HCT116 (cell line): ENCODE measurements around the gene AMPD3. TPM values are rescaled to one million over a fixed set of nuclear protein-coding genes. Genes with fewer than 3 reads are reported as not detected.

Experiments
- ATAC-seq: fragments of 200-7000 bp; cut with Tn5 transposase; 2 replicates; pipeline ENCODE4 v1.9.1; 2020; ENCODE audit warnings: mild to moderate bottlenecking, moderate library complexity
- BruUV-seq: library from RNA; stranded (reverse); fragments of 400-500 nt; replicated peaks from 2 replicates; lab custom pipeline; 2021; lab: Mats Ljungman, UMichigan
- CTCF ChIA-PET: fragments of 300-600 bp; sonication (Branson Sonifier 250); formaldehyde crosslinking; loops from one replicate; lab custom pipeline; 2021; ENCODE audit warnings: antibody characterized with exemption; lab: Charles Lee
- POLR2A ChIA-PET: fragments of 300-600, 350-600 bp; sonication (Branson Sonifier 250); formaldehyde crosslinking; loops from one replicate; lab custom pipeline; 2021; ENCODE audit warnings: antibody characterized with exemption; lab: Charles Lee
- RAD21 ChIA-PET, 2 experiments: fragments of 300-600 bp; sonication (Branson Sonifier 250); formaldehyde crosslinking; loops; one replicate each; lab custom pipeline; 2023; ENCODE audit warnings: low total read pairs in 2 of 2; ENCODE audit not compliant: uncharacterized antibody in 2 of 2, unreplicated experiment in 2 of 2, low non-redundant PET in 1 of 2; lab: Charles Lee
- DNase-seq: peaks from one replicate; pipeline ENCODE4 v3.0.0-alpha.2; 2010; ENCODE audit warnings: low read depth, low spot score
- H2AFZ ChIP-seq: fragments of 200-600 bp; shearing (Covaris generic), sonication (generic); 2 replicates; pipeline ENCODE4 v1.6.1; 2017; ENCODE audit warnings: low read depth, mixed run types, mixed read lengths, antibody characterized with exemption, low read length; ENCODE audit not compliant: poor library complexity, severe bottlenecking
- H3K27ac ChIP-seq: 2 replicates; pipeline ENCODE4 v1.5.1; 2012; ENCODE audit warnings: low read depth, low read length
- H3K27me3 ChIP-seq: fragments of 200-600 bp; sonication (generic); 2 replicates; pipeline ENCODE4 v1.6.1; 2016; ENCODE audit warnings: mixed run types, low read length, mixed read lengths; ENCODE audit not compliant: insufficient read depth
- H3K36me3 ChIP-seq, 2 experiments: fragments of 200-500 bp in 1 of 2; fragments of 200-600 bp in 1 of 2; sonication (Bioruptor generic) in 1 of 2; sonication (generic) in 1 of 2; 2 replicates each; pipeline versions ENCODE4 v1.5.1 to v1.6.1; 2014 to 2016; ENCODE audit warnings: low read length in 2 of 2, inconsistent platforms in 1 of 2, mixed read lengths in 1 of 2, mixed run types in 1 of 2; ENCODE audit not compliant: insufficient read depth in 2 of 2, control insufficient read depth in 1 of 2
- H3K4me1 ChIP-seq, 2 experiments: fragments of 200-600 bp in 1 of 2; sonication (generic) in 1 of 2; 2 replicates each; pipeline versions ENCODE4 v1.5.1 to v1.6.1; 2012 to 2017; ENCODE audit warnings: low read length in 2 of 2, inconsistent platforms in 1 of 2, mild to moderate bottlenecking in 1 of 2, mixed read lengths in 1 of 2, mixed run types in 1 of 2, moderate library complexity in 1 of 2; ENCODE audit not compliant: insufficient read depth in 2 of 2, control insufficient read depth in 1 of 2
- H3K4me2 ChIP-seq: fragments of 200-600 bp; sonication (generic); 2 replicates; pipeline ENCODE4 v1.6.1; 2017; ENCODE audit warnings: mixed run types, low read length, mixed read lengths
- H3K4me3 ChIP-seq, 2 experiments: fragments of 200-600 bp in 1 of 2; sonication (generic) in 1 of 2; replicated peaks in 1 of 2; 2 replicates each; pipeline ENCODE4 v1.5.1; 2011 to 2016; ENCODE audit warnings: low read length in 2 of 2, control low read depth in 1 of 2, low read depth in 1 of 2, mild to moderate bottlenecking in 1 of 2, mixed read lengths in 1 of 2, mixed run types in 1 of 2
- H3K79me2 ChIP-seq: fragments of 200-600 bp; sonication (generic); 2 replicates; pipeline ENCODE4 v1.6.1; 2017; ENCODE audit warnings: mild to moderate bottlenecking, mixed run types, low read length, moderate library complexity, mixed read lengths; ENCODE audit not compliant: insufficient read depth
- H3K9ac ChIP-seq: fragments of 200-600 bp; sonication (generic); 2 replicates; pipeline ENCODE4 v1.6.1; 2016; ENCODE audit warnings: low read length, mixed read lengths
- H3K9me2 ChIP-seq: fragments of 200-600 bp; sonication (generic), shearing (Covaris generic); 2 replicates; pipeline ENCODE4 v1.6.1; 2017; ENCODE audit warnings: mixed run types, mild to moderate bottlenecking, moderate library complexity; ENCODE audit not compliant: insufficient read depth
- H3K9me3 ChIP-seq, 2 experiments: fragments of 200-500 bp in 1 of 2; fragments of 200-600 bp in 1 of 2; sonication (Bioruptor generic) in 1 of 2; sonication (generic) in 1 of 2; 2 replicates each; pipeline ENCODE4 v1.6.1; 2014 to 2017; ENCODE audit warnings: low read length in 2 of 2, mixed read lengths in 2 of 2, inconsistent platforms in 1 of 2, low read depth in 1 of 2, mild to moderate bottlenecking in 1 of 2, mixed run types in 1 of 2, moderate library complexity in 1 of 2; ENCODE audit not compliant: control insufficient read depth in 1 of 2, insufficient read depth in 1 of 2
- H4K20me1 ChIP-seq: fragments of 200-600 bp; sonication (generic), shearing (Covaris generic); 2 replicates; pipeline ENCODE4 v1.6.1; 2017; ENCODE audit warnings: mixed run types, mild to moderate bottlenecking, moderate library complexity; ENCODE audit not compliant: insufficient read depth
- CBX3 ChIP-seq: IDR thresholded peaks from 2 replicates; pipeline ENCODE4 v1.6.1; 2012; ENCODE audit warnings: low read depth
- ELF1 ChIP-seq: IDR thresholded peaks from 2 replicates; pipeline ENCODE4 v1.6.1; 2012; ENCODE audit warnings: low read depth, borderline replicate concordance
- EZH2 ChIP-seq: fragments of 200-600 bp; sonication (generic); IDR thresholded peaks from 2 replicates; pipeline ENCODE4 v1.6.1; 2017; ENCODE audit warnings: antibody characterized with exemption, mixed run types
- POLR2AphosphoS5 ChIP-seq: IDR thresholded peaks from 2 replicates; pipeline ENCODE4 v1.6.1; 2011; ENCODE audit warnings: mild to moderate bottlenecking, low read depth, low read length, moderate library complexity
- SP1 ChIP-seq: IDR thresholded peaks from 2 replicates; pipeline ENCODE4 v1.6.1; 2012; ENCODE audit warnings: low read depth
- SRF ChIP-seq: IDR thresholded peaks from 2 replicates; pipeline ENCODE4 v1.6.1; 2012; ENCODE audit warnings: low read depth
- ZNF274 ChIP-seq: fragments of 200-500 bp; sonication (Bioruptor generic); IDR thresholded peaks from 2 replicates; pipeline ENCODE4 v1.6.1; 2014; ENCODE audit warnings: mild to moderate bottlenecking, low read depth, low read length, inconsistent platforms
- intact Hi-C: fragments of 100-400 bp; cut with micrococcal nuclease; formaldehyde crosslinking; loops from 2 replicates; pipeline ENCODE4 v1.10.0; 2022
- total RNA-seq: library from RNA; stranded (reverse); gene quantifications from one replicate; pipeline ENCODE4 v1.2.1, GENCODE V29; 2021; ENCODE audit not compliant: unreplicated experiment
- TF ChIP-seq, protein P1 (sequence below), 3 experiments: fragments of 200-600 bp in 1 of 3; sonication (generic) in 1 of 3; IDR thresholded peaks in 2 of 3; conservative IDR thresholded peaks in 1 of 3; 2 replicates each; pipeline ENCODE4 v1.5.1; 2012 to 2017; ENCODE audit warnings: low read depth in 2 of 3, low read length in 2 of 3, antibody characterized with exemption in 1 of 3, borderline replicate concordance in 1 of 3, control low read depth in 1 of 3, mild to moderate bottlenecking in 1 of 3, mixed read lengths in 1 of 3, mixed run types in 1 of 3, moderate library complexity in 1 of 3; ENCODE audit not compliant: insufficient read depth in 1 of 3
- TF ChIP-seq, protein P2 (sequence below): IDR thresholded peaks from 2 replicates; pipeline ENCODE4 v1.6.1; 2012

Gene AMPD3
- total RNA-seq, 1 experiment from 2014 or later = 25.9 TPM

DNA sequence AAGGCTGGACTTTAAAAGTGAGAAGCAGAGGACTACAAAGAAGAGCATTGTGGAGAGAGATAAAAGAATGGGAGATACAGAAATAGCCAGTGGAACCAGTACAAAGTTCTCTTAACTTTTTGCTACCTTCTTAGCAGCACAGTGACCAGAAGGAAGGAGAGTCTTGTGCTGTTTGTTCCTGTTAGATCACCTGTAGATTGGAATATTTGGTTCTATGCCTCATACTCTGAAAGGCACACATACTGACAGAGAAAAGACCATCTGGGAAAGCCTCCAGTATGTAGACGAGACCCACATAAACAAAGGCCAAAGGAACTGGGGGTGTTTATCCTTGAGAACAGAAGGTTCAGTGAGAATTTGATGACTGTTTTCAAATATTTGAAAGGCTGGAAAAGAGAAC, 67.2 kb downstream of the AMPD3 start:
- Histone ChIP-seq H3K27me3 (no peaks in the 10 kb centered on the region), H3K79me2 (peaks cover 79% of the 10 kb centered on the region), H3K36me3 (peaks cover 21 to 66% of the 10 kb centered on the region in 2 experiments), H3K4me3 (no peak overlapping the region), H2AFZ (no peak overlapping the region), H4K20me1 (no peaks in the 10 kb centered on the region), H3K9ac (no peak overlapping the region), H3K4me2 (no peak overlapping the region), H3K9me2 (no peaks in the 10 kb centered on the region), H3K9me3 (no peaks in the 10 kb centered on the region), H3K4me1 (peaks cover 20 to 66% of the 10 kb centered on the region in 2 experiments), H3K27ac (no peak overlapping the region)
- POLR2A ChIA-PET = no interaction called here
- DNase-seq (no peak), ATAC-seq (no peak)
- CTCF ChIA-PET = no interaction called here
- TF ChIP-seq, protein P1, sequence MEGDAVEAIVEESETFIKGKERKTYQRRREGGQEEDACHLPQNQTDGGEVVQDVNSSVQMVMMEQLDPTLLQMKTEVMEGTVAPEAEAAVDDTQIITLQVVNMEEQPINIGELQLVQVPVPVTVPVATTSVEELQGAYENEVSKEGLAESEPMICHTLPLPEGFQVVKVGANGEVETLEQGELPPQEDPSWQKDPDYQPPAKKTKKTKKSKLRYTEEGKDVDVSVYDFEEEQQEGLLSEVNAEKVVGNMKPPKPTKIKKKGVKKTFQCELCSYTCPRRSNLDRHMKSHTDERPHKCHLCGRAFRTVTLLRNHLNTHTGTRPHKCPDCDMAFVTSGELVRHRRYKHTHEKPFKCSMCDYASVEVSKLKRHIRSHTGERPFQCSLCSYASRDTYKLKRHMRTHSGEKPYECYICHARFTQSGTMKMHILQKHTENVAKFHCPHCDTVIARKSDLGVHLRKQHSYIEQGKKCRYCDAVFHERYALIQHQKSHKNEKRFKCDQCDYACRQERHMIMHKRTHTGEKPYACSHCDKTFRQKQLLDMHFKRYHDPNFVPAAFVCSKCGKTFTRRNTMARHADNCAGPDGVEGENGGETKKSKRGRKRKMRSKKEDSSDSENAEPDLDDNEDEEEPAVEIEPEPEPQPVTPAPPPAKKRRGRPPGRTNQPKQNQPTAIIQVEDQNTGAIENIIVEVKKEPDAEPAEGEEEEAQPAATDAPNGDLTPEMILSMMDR (IDR thresholded peaks at IDR 0.05 in 2 of 3, conservative IDR thresholded peaks at IDR 0.05 in 1 of 3; ENCODE audit: borderline replicate concordance in 1 of 3, insufficient read depth in 1 of 3, low read depth in 2 of 3, low read length in 2 of 3) = no peak
- TF ChIP-seq SP1 (no peak), SRF (no peak), CBX3 (no peak), ZNF274 (no peak), ELF1 (no peak), POLR2AphosphoS5 (no peak), EZH2 (no peak)
- TF ChIP-seq, protein P2, sequence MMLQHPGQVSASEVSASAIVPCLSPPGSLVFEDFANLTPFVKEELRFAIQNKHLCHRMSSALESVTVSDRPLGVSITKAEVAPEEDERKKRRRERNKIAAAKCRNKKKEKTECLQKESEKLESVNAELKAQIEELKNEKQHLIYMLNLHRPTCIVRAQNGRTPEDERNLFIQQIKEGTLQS = no peak
- intact Hi-C loops = no loop called here
- RAD21 ChIA-PET = no interaction called here
- BruUV-seq = no TSS peak
